HepG2 (cell line): ENCODE results near the gene FKBP8. TPM values are rescaled to one million over a fixed set of nuclear protein-coding genes. Genes with fewer than 3 reads are reported as not detected.

Source experiments
- CCDC6 ChIP-seq: sonication (generic); formaldehyde crosslinking; IDR thresholded peaks from 2 replicates; pipeline ENCODE4 v1.8.1; 2022; ENCODE audit warnings: mild to moderate bottlenecking, missing genetic modification reagents, moderate library complexity
- FOXA3 ChIP-seq: IDR thresholded peaks from 2 replicates; pipeline ENCODE4 v1.6.1; 2016; ENCODE audit warnings: missing genetic modification reagents, missing compliant biosample characterization
- LRRFIP1 ChIP-seq: sonication (generic); formaldehyde crosslinking; conservative IDR thresholded peaks from 2 replicates; pipeline ENCODE4 v1.4.0; 2020; ENCODE audit warnings: missing genetic modification reagents
- MYPOP ChIP-seq: sonication (generic); formaldehyde crosslinking; IDR thresholded peaks from 2 replicates; pipeline ENCODE4 v1.8.1; 2023; ENCODE audit warnings: mild to moderate bottlenecking, moderate library complexity, missing genetic modification reagents
- POLR2AphosphoS5 ChIP-seq: IDR thresholded peaks from 2 replicates; pipeline ENCODE4 v1.6.1; 2012; ENCODE audit warnings: low read depth, low read length
- RAD51 ChIP-seq: fragments of 450-650 bp; IDR thresholded peaks from 2 replicates; pipeline ENCODE4 v1.6.1; 2016; ENCODE audit warnings: borderline replicate concordance
- RFX5 ChIP-seq: IDR thresholded peaks from 2 replicates; pipeline ENCODE4 v1.6.1; 2011; ENCODE audit warnings: low read depth, low read length, improper control_type of control experiment
- SMARCE1 ChIP-seq: fragments of 450-650 bp; IDR thresholded peaks from 2 replicates; pipeline ENCODE4 v1.6.1; 2017; ENCODE audit warnings: borderline replicate concordance
- SP5 ChIP-seq: IDR thresholded peaks from 2 replicates; pipeline ENCODE4 v1.6.1; 2016; ENCODE audit warnings: low read depth, borderline replicate concordance
- TAF15 ChIP-seq: fragments of 200-400 bp; formaldehyde crosslinking; IDR thresholded peaks from one replicate; pipeline ENCODE4 v1.6.1; 2018; ENCODE audit warnings: mild to moderate bottlenecking, low read depth, low read length; ENCODE audit not compliant: poor library complexity, severe bottlenecking
- ZFP41 ChIP-seq: sonication (generic); formaldehyde crosslinking; IDR thresholded peaks from 2 replicates; pipeline ENCODE4 v1.4.0; 2020; ENCODE audit warnings: mild to moderate bottlenecking, missing genetic modification reagents, borderline replicate concordance
- ZNF253 ChIP-seq: sonication (generic); formaldehyde crosslinking; IDR thresholded peaks from 2 replicates; pipeline ENCODE4 v1.8.0; 2022; ENCODE audit warnings: mild to moderate bottlenecking, missing genetic modification reagents, borderline replicate concordance
- ZNF513 ChIP-seq: sonication (generic); formaldehyde crosslinking; conservative IDR thresholded peaks from 2 replicates; pipeline ENCODE4 v1.5.0; 2020; ENCODE audit warnings: missing genetic modification reagents
- ZNF564 ChIP-seq: sonication (generic); formaldehyde crosslinking; IDR thresholded peaks from 2 replicates; pipeline ENCODE4 v1.8.1; 2023; ENCODE audit warnings: mild to moderate bottlenecking, missing genetic modification reagents
- ZNF768 ChIP-seq: sonication (generic); formaldehyde crosslinking; IDR thresholded peaks from 2 replicates; pipeline ENCODE4 v1.4.0; 2020; ENCODE audit warnings: missing genetic modification reagents
- ZSCAN5A ChIP-seq: sonication (generic); formaldehyde crosslinking; IDR thresholded peaks from 2 replicates; pipeline ENCODE4 v1.8.0; 2022; ENCODE audit warnings: mild to moderate bottlenecking, missing genetic modification reagents, borderline replicate concordance
- polyA plus RNA-seq, 8 experiments: library from polyadenylated mRNA; depleted of rRNA in 3 of 8; stranded (reverse) in 7 of 8; unstranded in 1 of 8; fragments of >200 nt; fragmentation: Illumina TruSeq in 4 of 8; extraction: Trizol in 4 of 8; gene quantifications; 2 replicates each; pipeline versions ENCODE4 v1.2.1 to v1.2.3, GENCODE V29; 2011 to 2016; ENCODE audit warnings: low read depth in 4 of 8, missing spikeins in 1 of 8, mixed read lengths in 1 of 8; ENCODE audit not compliant: insufficient read depth in 1 of 8
- total RNA-seq, 5 experiments: library from RNA; depleted of rRNA; stranded (reverse); fragments of >200 nt; fragmentation: Illumina TruSeq; extraction: Trizol; gene quantifications; 2 replicates each; pipeline ENCODE4 v1.2.3, GENCODE V29; 2016; ENCODE audit warnings: low read depth in 1 of 5
- TF ChIP-seq, protein P1 (sequence below): sonication (generic); formaldehyde crosslinking; IDR thresholded peaks from 2 replicates; pipeline ENCODE4 v1.4.0; 2020; ENCODE audit warnings: missing genetic modification reagents
- TF ChIP-seq, protein P2 (sequence below): sonication (generic); formaldehyde crosslinking; IDR thresholded peaks from 2 replicates; pipeline ENCODE4 v1.4.0; 2020; ENCODE audit warnings: mild to moderate bottlenecking, missing genetic modification reagents

The FKBP8 gene
- total and polyA plus RNA-seq, 2 of the 13 experiments (the other 11 are each of a cell fraction or from before 2014, with no cell fraction given), result 81.7 to 93.9 TPM

DNA sequence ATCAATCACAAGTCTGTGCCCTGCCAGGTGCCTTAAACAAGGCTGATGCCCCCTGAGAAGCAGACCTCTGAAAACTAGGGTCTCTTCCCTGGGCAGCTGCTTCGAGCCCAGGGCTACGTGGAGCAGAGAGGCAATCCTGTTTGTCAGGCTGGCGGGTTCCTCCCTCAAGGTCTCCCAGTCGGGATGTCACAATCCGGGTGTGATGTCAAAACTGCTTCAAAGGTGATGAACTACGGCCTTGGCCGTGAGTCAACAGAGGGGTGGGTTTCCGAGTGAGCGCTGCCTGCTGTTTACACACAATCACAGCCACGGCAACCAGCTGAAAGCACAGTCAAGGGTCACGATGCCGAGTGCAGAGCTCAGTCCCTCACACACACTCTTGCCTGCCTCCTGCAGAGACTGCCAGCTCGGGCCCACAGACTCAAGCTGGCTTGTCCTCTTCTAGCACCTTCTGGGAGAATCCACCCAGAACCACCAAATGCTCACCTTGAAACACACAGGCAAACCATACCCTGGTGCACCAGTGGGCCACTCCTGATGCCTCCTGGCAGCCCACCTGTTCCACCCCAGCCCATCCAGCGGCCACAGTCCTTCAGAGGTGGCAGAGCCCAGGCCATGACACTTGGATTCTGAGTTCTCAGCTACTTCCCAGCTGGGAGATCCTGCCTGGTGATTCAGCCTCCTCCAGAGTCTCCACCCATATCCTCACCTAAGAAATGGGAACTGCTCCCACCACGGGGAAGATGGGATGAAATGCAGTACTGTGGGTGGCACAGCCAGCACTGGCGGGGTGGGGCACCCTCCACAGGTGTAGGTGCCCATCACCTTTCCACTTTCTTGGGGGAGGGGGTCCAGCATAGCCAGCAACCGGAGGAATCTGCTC lies 28.3 kb downstream of the FKBP8 start (continued):
- TF ChIP-seq LRRFIP1 (CRISPR knock-in tag) (no peak), ZNF253 (CRISPR knock-in tag) (peak; percentile 40; the same call in 1 of the 2 replicates), CCDC6 (CRISPR knock-in tag) (peak; percentile 98), RFX5 (no peak; the same call in 1 of the 2 replicates), ZFP41 (CRISPR knock-in tag) (peak; percentile 28; the same call in 1 of the 2 replicates), MYPOP (peak; percentile 96), SMARCE1 (no peak), ZNF768 (CRISPR knock-in tag) (peak; percentile 60; the same call in 1 of the 2 replicates), RAD51 (no peak), SP5 (CRISPR knock-in tag) (peak; percentile 99), ZNF513 (CRISPR knock-in tag) (no peak), TAF15 (no peak), POLR2AphosphoS5 (peak; percentile 33; the same call in 1 of the 2 replicates), ZNF564 (CRISPR knock-in tag) (peak; percentile 68; the same call in 1 of the 2 replicates), ZSCAN5A (CRISPR knock-in tag) (no peak), FOXA3 (CRISPR knock-in tag) (peak; percentile 100)
- TF ChIP-seq, protein P1, sequence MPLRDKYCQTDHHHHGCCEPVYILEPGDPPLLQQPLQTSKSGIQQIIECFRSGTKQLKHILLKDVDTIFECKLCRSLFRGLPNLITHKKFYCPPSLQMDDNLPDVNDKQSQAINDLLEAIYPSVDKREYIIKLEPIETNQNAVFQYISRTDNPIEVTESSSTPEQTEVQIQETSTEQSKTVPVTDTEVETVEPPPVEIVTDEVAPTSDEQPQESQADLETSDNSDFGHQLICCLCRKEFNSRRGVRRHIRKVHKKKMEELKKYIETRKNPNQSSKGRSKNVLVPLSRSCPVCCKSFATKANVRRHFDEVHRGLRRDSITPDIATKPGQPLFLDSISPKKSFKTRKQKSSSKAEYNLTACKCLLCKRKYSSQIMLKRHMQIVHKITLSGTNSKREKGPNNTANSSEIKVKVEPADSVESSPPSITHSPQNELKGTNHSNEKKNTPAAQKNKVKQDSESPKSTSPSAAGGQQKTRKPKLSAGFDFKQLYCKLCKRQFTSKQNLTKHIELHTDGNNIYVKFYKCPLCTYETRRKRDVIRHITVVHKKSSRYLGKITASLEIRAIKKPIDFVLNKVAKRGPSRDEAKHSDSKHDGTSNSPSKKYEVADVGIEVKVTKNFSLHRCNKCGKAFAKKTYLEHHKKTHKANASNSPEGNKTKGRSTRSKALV, result peak; percentile 75
- TF ChIP-seq, protein P2, sequence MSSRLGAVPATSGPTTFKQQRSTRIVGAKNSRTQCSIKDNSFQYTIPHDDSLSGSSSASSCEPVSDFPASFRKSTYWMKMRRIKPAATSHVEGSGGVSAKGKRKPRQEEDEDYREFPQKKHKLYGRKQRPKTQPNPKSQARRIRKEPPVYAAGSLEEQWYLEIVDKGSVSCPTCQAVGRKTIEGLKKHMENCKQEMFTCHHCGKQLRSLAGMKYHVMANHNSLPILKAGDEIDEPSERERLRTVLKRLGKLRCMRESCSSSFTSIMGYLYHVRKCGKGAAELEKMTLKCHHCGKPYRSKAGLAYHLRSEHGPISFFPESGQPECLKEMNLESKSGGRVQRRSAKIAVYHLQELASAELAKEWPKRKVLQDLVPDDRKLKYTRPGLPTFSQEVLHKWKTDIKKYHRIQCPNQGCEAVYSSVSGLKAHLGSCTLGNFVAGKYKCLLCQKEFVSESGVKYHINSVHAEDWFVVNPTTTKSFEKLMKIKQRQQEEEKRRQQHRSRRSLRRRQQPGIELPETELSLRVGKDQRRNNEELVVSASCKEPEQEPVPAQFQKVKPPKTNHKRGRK, result no peak
